ELR (cell line): Measurements from ENCODE around the gene CDC42BPA.

Source experiments
- DNase-seq: peaks from one replicate; pipeline ENCODE4 v3.0.0-alpha.2; 2015; ENCODE audit warnings: low read depth

Gene CDC42BPA

GRCh38 chr1:227213426-227213825, 104.9 kb downstream of the CDC42BPA start:
- no peak for DNase-seq

- peak; percentile 12 for DNase-seq
Measured at GRCh38 chr1:227212164-227212563, 106.1 kb downstream of the CDC42BPA start.

- no peak for DNase-seq
Measured at GRCh38 chr1:227210604-227211003, 107.7 kb downstream of the CDC42BPA start.

GRCh38 chr1:227197064-227197463, 121.2 kb downstream of the CDC42BPA start:
- DNase-seq: no peak

GRCh38 chr1:227192163-227192562, 126.1 kb downstream of the CDC42BPA start:
- peak; percentile 89 for DNase-seq

GRCh38 chr1:227191607-227192006, 126.7 kb downstream of the CDC42BPA start:
- no peak for DNase-seq

- no peak for DNase-seq
Measured at GRCh38 chr1:227190321-227190720, 128.0 kb downstream of the CDC42BPA start.

GRCh38 chr1:227185291-227185690, 133.0 kb downstream of the CDC42BPA start:
- DNase-seq: no peak

- DNase-seq: no peak
Measured at GRCh38 chr1:227182012-227182411, 136.3 kb downstream of the CDC42BPA start.

GRCh38 chr1:227175611-227176010, 142.7 kb downstream of the CDC42BPA start:
- DNase-seq: no peak

GRCh38 chr1:227174164-227174563, 144.1 kb downstream of the CDC42BPA start:
- peak; percentile 82 for DNase-seq

GRCh38 chr1:227170361-227171166, 147.7 kb downstream of the CDC42BPA start:
- peak; percentile 19 for DNase-seq

- DNase-seq: no peak
Measured at GRCh38 chr1:227169343-227169742, 148.9 kb downstream of the CDC42BPA start.

GRCh38 chr1:227167276-227168101, 150.8 kb downstream of the CDC42BPA start:
- no peak for DNase-seq

- DNase-seq: no peak
Measured at GRCh38 chr1:227166559-227166958, 151.7 kb downstream of the CDC42BPA start.

- DNase-seq: no peak
Measured at GRCh38 chr1:227161470-227161869, 156.8 kb downstream of the CDC42BPA start.

GRCh38 chr1:227156520-227156919, 161.8 kb downstream of the CDC42BPA start:
- peak; percentile 13 for DNase-seq

GRCh38 chr1:227155688-227156087, 162.6 kb downstream of the CDC42BPA start:
- DNase-seq: no peak

- DNase-seq: no peak
Measured at GRCh38 chr1:227155004-227155403, 163.3 kb downstream of the CDC42BPA start.

GRCh38 chr1:227152525-227152924, 165.8 kb downstream of the CDC42BPA start:
- no peak for DNase-seq

- DNase-seq: no peak
Measured at GRCh38 chr1:227140376-227140775, 177.9 kb downstream of the CDC42BPA start.

- DNase-seq: no peak
Measured at GRCh38 chr1:227136210-227136820, 182.0 kb downstream of the CDC42BPA start.
